Motor neuron (in vitro differentiated cells): ENCODE results near the gene GP2. TPM values are rescaled to one million over a fixed set of nuclear protein-coding genes. Genes with fewer than 3 reads are reported as not detected.
"Not testable (repeated sequence)": the region's sequence is repeated elsewhere in the genome, so short reads cannot be mapped to it uniquely, and the experiment has no call there.

ENCODE experiments used
- ATAC-seq, 8 experiments: fragments of 200-7000 bp; cut with Tn5 transposase; replicated peaks in 6 of 8; 2 replicates each; pipeline ENCODE4 v1.8.0; 2021; ENCODE audit warnings: mild to moderate bottlenecking in 8 of 8, moderate library complexity in 8 of 8
- H3K27ac ChIP-seq, 2 donors: fragments of 250-450 bp; sonication (Bioruptor Pico); 2 replicates each; pipeline ENCODE4 v1.9.0; 2021; ENCODE audit warnings: antibody characterized with exemption in 2 of 2, mild to moderate bottlenecking in 2 of 2, moderate library complexity in 1 of 2
- H3K4me1 ChIP-seq, 2 donors: fragments of 250-450 bp; sonication (Bioruptor Pico); replicated peaks in 1 of 2; 2 replicates each; pipeline ENCODE4 v1.6.1; 2021; ENCODE audit warnings: antibody characterized with exemption in 2 of 2, mild to moderate bottlenecking in 2 of 2, moderate library complexity in 1 of 2
- H3K4me3 ChIP-seq, 5 donors: fragments of 250-450 bp; sonication (Bioruptor Pico); 2 replicates each; pipeline ENCODE4 v1.9.0; 2021; ENCODE audit warnings: antibody characterized with exemption in 5 of 5, mild to moderate bottlenecking in 5 of 5, moderate library complexity in 4 of 5
- WGBS, 10 experiments: fragments of 450-650 bp; shearing (Covaris generic); methylation state at CpG; one replicate each; pipeline ENCODE4 v1.0.0; 2022; 5-methylcytosine and 5-hydroxymethylcytosine counted together
- in situ Hi-C, 9 experiments: fragments of 400-800 bp; cut with MboI; loops; one replicate each; pipeline ENCODE4 v1.15.0; 2021; ENCODE audit warnings: low sequenced_read_pairs in 9 of 9, low pct_unique_long_range_greater_than_20kb in 2 of 9; ENCODE audit not compliant: unreplicated experiment in 9 of 9
- total RNA-seq, 8 experiments: library from RNA; unstranded; fragments of 300-600 nt; gene quantifications; 2 replicates each; pipeline versions ENCODE4 v1.2.3 to v1.2.4, GENCODE V29; 2022

Gene GP2
- total RNA-seq, 8 experiments from 2014 or later, result 0.14 to 0.21 TPM; not detected in 6

DNA sequence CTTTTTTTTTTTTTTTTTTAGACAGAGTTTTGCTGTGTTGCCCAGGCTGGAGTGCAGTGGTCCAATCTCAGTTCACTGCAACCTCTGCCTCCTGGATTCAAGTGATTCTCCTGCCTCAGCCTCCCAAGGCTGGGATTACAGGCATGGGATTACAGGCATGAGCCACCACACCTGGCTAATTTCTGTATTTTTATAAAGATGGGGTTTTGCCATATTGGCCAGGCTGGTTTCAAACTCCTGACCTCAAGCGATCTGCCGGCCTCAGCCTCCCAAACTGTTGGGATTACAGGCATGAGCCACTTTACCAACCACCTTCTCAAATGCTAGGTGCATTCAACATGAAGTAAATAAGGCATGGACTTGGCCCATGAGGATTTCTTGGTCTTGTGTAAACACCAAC lies 6.3 kb downstream of the GP2 start:
- not testable (repeated sequence) for H3K4me3 ChIP-seq

GRCh38 chr16:20320592-20320991 lies 6.7 kb downstream of the GP2 start:
- H3K4me3 ChIP-seq, result no peak overlapping the region
- ATAC-seq, result no peak
- H3K27ac ChIP-seq, result no peak overlapping the region
- no peaks in the 10 kb centered on the region for H3K4me1 ChIP-seq
- in situ Hi-C loops, result no loop called here

More for the DNA sequence above, 6.3 kb downstream of the GP2 start:
- WGBS, 10 experiments, result 72 to 100% (median 86%) methylated on average over 2 of the region's 2 CpGs; no CpG with 5 or more reads in 6 of the 10 experiments
- H3K27ac ChIP-seq, in situ Hi-C loops, ATAC-seq, H3K4me1 ChIP-seq: not testable (repeated sequence)

- in situ Hi-C loops, result no loop called here
- WGBS, 10 experiments, result 60 to 73% methylated on average over 1 to 2 of the region's 2 CpGs; no CpG with 5 or more reads in 8 of the 10 experiments
- H3K27ac ChIP-seq, result no peak overlapping the region
- no peak overlapping the region for H3K4me3 ChIP-seq
- ATAC-seq, result no peak
- no peaks in the 10 kb centered on the region for H3K4me1 ChIP-seq
Measured at GRCh38 chr16:20320178-20320577, 7.1 kb downstream of the GP2 start.

GRCh38 chr16:20319406-20319805 lies 7.9 kb downstream of the GP2 start:
- H3K27ac ChIP-seq, result no peak overlapping the region
- WGBS, 10 experiments, result 0 to 86% (median 56%) methylated on average over 1 of the region's 1 CpG; no CpG with 5 or more reads in 3 of the 10 experiments
- no peak overlapping the region for H3K4me3 ChIP-seq
- no peak for ATAC-seq
- in situ Hi-C loops, result no loop called here
- no peaks in the 10 kb centered on the region for H3K4me1 ChIP-seq

DNA sequence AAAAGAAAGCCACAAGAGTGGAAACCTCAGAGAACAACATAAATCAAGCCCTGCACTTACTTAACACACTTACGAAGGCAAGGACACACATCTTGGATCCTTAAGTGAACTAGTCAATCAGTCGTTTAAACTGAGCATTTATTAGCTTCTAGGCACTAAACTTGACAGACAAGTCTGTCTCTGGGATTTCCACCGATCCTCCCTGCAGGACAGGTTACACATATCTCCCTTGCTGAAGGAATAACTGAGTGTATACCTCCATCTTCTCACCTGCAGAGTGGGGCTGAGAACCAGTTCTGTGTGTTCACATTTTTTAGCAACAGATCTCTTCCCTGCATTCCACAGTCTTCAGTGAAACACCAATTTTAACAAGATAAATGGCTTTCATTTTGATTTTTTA lies 8.9 kb downstream of the GP2 start:
- ATAC-seq, result no peak
- in situ Hi-C loops, result no loop called here
- no peaks in the 10 kb centered on the region for H3K4me1 ChIP-seq
- no peak overlapping the region for H3K4me3 ChIP-seq
- no peak overlapping the region for H3K27ac ChIP-seq
- WGBS, 10 experiments, result 11 to 65% (median 28%) methylated on average over 1 to 3 of the region's 3 CpGs; no CpG with 5 or more reads in 6 of the 10 experiments

- Histone ChIP-seq H3K4me1 (no peaks in the 10 kb centered on the region), H3K27ac (no peak overlapping the region), H3K4me3 (no peak overlapping the region)
- in situ Hi-C loops, result no loop called here
- 0 to 92% (median 63%) methylated on average over 1 to 6 of the region's 7 CpGs; no CpG with 5 or more reads in 1 of the 10 experiments for WGBS, 10 experiments
- no peak for ATAC-seq
Measured at GRCh38 chr16:20318006-20318405, 9.3 kb downstream of the GP2 start.

GRCh38 chr16:20317117-20317516 lies 10.2 kb downstream of the GP2 start:
- no peak overlapping the region for H3K27ac ChIP-seq
- in situ Hi-C loops, result no loop called here
- H3K4me3 ChIP-seq, result no peak overlapping the region
- ATAC-seq, result peak in 1 of 8 experiments; percentile 24
- no peaks in the 10 kb centered on the region for H3K4me1 ChIP-seq
- WGBS, 10 experiments, result 0 to 100% (median 46%) methylated on average over 1 to 6 of the region's 8 CpGs; no CpG with 5 or more reads in 2 of the 10 experiments

DNA sequence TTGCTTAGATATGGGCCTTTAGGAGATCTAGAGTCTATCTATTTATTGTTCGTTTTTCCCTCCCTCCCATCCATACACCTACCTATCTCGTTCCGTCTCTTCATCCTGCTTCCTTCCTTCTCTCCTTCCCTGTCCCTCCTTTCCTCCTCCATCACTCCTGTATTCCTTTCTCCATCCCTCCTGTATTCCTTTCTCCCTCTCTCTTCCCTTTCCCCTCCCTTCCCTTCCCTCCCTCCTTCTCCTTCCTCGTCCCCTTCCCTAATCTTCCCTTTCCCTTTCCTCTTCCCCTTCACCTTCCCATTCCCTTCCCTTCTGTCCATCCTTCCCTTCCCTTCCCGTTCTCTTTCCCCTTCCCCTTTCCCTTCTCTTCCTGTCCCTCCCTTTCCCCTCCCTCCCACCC lies 10.6 kb downstream of the GP2 start:
- ATAC-seq, result no peak
- in situ Hi-C loops, result no loop called here
- 0 to 100% (median 34%) methylated on average over 1 to 5 of the region's 5 CpGs; no CpG with 5 or more reads in 2 of the 10 experiments for WGBS, 10 experiments

DNA sequence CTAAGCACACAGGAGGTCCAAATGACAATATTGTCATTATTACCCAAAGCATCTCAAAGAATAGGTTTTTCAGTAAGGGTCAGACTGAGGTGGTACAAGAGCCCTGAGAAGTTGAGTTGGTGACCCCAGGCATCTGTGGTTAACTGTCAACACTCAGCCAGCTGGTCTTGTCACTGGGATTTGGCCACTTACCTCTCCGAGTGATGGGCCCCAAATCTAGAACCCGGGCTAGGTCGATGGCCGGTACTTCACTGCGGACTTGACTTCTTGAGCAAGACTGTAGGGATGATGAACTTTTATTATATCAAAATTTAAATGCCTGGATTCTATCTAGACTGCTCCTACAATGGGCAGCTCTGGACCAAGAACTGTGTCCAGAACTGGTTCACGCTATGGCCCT lies 11.5 kb downstream of the GP2 start:
- ATAC-seq, result no peak
- H3K4me1 ChIP-seq, result no peaks in the 10 kb centered on the region
- in situ Hi-C loops, result no loop called here
- 40 to 97% (median 90%) methylated on average over 1 to 5 of the region's 6 CpGs; no CpG with 5 or more reads in 5 of the 10 experiments for WGBS, 10 experiments
- H3K27ac ChIP-seq, result no peak overlapping the region
- no peak overlapping the region for H3K4me3 ChIP-seq

More for the DNA sequence above, 10.6 kb downstream of the GP2 start:
- Histone ChIP-seq H3K27ac (no peak overlapping the region), H3K4me1 (no peaks in the 10 kb centered on the region), H3K4me3 (no peak overlapping the region)

- no peaks in the 10 kb centered on the region for H3K4me1 ChIP-seq
- in situ Hi-C loops, result no loop called here
- 0 to 100% (median 79%) methylated on average over 1 to 2 of the region's 3 CpGs; no CpG with 5 or more reads in 4 of the 10 experiments for WGBS, 10 experiments
- H3K27ac ChIP-seq, result no peak overlapping the region
- ATAC-seq, result no peak
- H3K4me3 ChIP-seq, result no peak overlapping the region
Measured at GRCh38 chr16:20314575-20314974, 12.7 kb downstream of the GP2 start.

DNA sequence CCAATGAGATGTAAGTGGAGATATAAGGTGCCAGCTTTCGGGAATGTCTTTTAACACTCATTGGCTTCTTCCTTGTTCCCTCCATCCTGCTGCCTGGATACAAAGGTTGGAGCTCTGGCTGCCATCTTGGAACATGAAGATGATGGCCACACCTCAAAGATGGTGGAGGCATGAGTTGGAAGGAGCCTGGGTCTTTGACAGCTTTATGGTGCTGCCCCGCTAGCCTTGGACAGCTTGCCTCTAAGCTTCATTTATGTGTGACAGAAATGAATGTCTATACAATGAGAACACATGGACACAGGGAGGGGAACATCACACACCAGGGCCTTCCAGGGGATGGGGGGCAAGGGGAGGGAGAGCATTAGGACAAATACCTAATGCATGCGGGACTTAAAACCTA lies 13.6 kb downstream of the GP2 start:
- Histone ChIP-seq H3K27ac (no peak overlapping the region), H3K4me1 (no peaks in the 10 kb centered on the region), H3K4me3 (no peak overlapping the region)
- in situ Hi-C loops, result no loop called here
- ATAC-seq, result no peak
- WGBS, 10 experiments, result 0 to 100% (median 70%) methylated on average over 1 to 2 of the region's 3 CpGs; no CpG with 5 or more reads in 2 of the 10 experiments

DNA sequence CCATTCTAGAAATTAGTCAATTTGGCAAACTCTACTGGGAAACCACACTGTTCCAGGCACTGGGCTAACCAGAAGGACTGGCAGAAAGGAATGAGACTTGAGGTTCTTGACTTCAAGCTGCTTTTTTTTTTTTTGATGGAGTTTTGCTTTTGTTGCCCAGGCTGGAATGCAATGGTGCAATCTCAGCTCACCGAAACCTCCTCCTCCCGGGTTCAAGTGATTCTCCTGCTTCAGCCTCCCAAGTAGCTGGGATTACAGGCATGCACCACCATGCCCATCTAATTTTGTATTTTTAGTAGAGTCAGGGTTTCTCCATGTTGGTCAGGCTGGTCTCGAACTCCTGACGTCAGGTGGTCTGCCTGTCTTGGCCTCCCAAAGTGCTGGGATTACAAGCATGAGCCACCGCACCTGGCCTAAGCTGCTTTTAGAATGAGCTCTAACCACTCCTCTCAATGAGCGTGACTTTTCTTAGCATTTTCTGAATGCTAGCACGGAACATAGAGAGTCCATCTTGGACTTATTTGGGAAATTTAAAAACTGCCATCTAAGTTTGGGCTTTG lies 14.7 kb downstream of the GP2 start:
- H3K4me1 ChIP-seq, H3K4me3 ChIP-seq, ATAC-seq, in situ Hi-C loops, H3K27ac ChIP-seq: not testable (repeated sequence)
- WGBS, 10 experiments, result 12 to 95% (median 77%) methylated on average over 2 to 5 of the region's 7 CpGs; no CpG with 5 or more reads in 1 of the 10 experiments

DNA sequence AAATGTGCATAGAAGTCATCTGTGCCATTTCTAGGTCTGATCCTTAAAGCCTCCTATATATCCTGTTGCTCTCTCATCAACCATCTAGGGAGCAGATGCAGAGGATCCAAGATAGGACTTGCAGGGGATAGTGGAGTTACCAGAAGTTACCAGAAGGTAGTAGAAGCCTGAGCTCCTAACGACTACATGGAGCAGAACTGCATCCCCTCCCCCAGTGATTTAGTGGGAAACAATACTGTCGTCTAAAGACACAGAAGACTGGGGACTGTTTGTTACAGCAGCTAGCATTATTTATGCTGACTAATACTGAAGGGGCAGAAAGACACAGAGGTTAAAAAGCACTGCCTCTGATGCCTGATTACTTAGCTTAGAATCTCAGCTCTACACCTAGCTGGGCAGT lies 15.8 kb downstream of the GP2 start:
- in situ Hi-C loops, result no loop called here
- 0 to 70% (median 67%) methylated on average over 1 to 2 of the region's 2 CpGs; no CpG with 5 or more reads in 5 of the 10 experiments for WGBS, 10 experiments
- Histone ChIP-seq H3K4me1 (no peaks in the 10 kb centered on the region), H3K4me3 (no peak overlapping the region), H3K27ac (no peak overlapping the region)
- no peak for ATAC-seq
